ENCODE measurements around the gene ZBTB16. TPM values are rescaled to one million over a fixed set of nuclear protein-coding genes. Genes with fewer than 3 reads are reported as not detected.

ZBTB16 gene
- total and polyA plus RNA-seq, 3 donors from 2014 or later = 11.4 to 88.5 (median 51.5) TPM

DNA sequence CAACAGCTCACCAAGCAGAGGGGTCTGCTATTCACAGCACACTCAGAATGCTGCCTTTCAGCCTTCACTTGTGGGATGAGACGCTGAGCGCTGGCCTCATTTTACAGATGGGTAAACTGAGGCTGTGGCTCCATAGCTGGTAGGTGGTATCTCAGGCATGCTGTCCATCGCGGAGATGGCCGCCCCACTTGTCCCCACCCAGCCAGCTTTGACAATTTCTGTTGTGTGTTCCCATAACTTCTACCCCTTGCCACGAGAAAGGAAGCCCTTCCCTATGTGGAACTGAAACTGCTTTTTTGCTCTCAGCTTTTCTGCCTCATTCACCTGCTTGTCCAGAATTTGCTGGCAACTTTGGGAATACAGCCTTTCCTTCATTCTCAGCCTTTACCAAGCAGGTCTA lies 200.6 kb downstream of the ZBTB16 start:
- intact Hi-C loops (cut with DNase I; ENCODE audit: low total_unique reads) = loop anchor here (5.0 to 10.0 kb wide), 2 partner anchors 263 to 365 kb away; no protein-coding TSS in a partner anchor
- no peak overlapping the region for H3K4me3 ChIP-seq
- no peaks in the 10 kb centered on the region for H3K36me3 ChIP-seq (ENCODE audit: low read depth, missing control alignments)
- no peaks in the 10 kb centered on the region for H3K9me3 ChIP-seq
- peaks cover 36% of the 10 kb centered on the region for H3K4me1 ChIP-seq
- WGBS, 2 donors = 84 to 94% methylated on average over 6 of the region's 6 CpGs
- H3K27me3 ChIP-seq = no peaks in the 10 kb centered on the region
- H3K27ac ChIP-seq = peak overlapping the region; percentile 75 to 77
- DNase-seq = no peak
- TF ChIP-seq, protein P1, sequence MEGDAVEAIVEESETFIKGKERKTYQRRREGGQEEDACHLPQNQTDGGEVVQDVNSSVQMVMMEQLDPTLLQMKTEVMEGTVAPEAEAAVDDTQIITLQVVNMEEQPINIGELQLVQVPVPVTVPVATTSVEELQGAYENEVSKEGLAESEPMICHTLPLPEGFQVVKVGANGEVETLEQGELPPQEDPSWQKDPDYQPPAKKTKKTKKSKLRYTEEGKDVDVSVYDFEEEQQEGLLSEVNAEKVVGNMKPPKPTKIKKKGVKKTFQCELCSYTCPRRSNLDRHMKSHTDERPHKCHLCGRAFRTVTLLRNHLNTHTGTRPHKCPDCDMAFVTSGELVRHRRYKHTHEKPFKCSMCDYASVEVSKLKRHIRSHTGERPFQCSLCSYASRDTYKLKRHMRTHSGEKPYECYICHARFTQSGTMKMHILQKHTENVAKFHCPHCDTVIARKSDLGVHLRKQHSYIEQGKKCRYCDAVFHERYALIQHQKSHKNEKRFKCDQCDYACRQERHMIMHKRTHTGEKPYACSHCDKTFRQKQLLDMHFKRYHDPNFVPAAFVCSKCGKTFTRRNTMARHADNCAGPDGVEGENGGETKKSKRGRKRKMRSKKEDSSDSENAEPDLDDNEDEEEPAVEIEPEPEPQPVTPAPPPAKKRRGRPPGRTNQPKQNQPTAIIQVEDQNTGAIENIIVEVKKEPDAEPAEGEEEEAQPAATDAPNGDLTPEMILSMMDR (IDR thresholded peaks at IDR 0.05) = no peak
- TF ChIP-seq POLR2A (IDR thresholded peaks at IDR 0.05) = no peak

DNA sequence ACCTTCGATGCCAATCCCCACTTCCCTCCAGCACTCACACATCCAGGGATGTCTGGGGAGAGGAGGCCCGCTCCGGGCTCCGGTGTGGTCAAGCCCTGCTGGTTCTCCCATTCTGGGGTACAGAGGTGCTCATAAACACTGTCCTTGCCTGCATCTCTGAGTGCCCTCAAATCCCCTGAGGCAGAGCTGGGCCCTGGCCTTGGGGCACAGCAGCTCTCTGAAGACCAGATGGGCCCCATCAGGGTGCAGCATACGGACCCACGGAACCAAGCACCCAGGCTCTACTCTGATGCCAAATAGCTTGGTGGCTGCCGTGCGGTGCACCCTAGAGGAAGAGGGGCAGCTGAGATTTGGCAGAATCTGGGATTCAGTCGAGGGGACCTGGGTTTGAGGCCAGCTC lies 201.0 kb downstream of the ZBTB16 start:
- no peaks in the 10 kb centered on the region for H3K27me3 ChIP-seq
- intact Hi-C loops (cut with DNase I; ENCODE audit: low total_unique reads) = loop anchor here (5.0 to 10.0 kb wide), 2 partner anchors 263 to 366 kb away; no protein-coding TSS in a partner anchor
- H3K4me1 ChIP-seq = peaks cover 36% of the 10 kb centered on the region
- no peaks in the 10 kb centered on the region for H3K9me3 ChIP-seq
- peak overlapping the region in 1 of 2 donors; percentile 75 for H3K27ac ChIP-seq
- H3K4me3 ChIP-seq = no peak overlapping the region
- no peak for TF ChIP-seq POLR2A (IDR thresholded peaks at IDR 0.05)
- TF ChIP-seq, protein P1 (IDR thresholded peaks at IDR 0.05) = no peak
- no peaks in the 10 kb centered on the region for H3K36me3 ChIP-seq (ENCODE audit: low read depth, missing control alignments)
- 67 to 90% methylated on average over 4 to 9 of the region's 9 CpGs for WGBS, 2 donors
- no peak for DNase-seq

DNA sequence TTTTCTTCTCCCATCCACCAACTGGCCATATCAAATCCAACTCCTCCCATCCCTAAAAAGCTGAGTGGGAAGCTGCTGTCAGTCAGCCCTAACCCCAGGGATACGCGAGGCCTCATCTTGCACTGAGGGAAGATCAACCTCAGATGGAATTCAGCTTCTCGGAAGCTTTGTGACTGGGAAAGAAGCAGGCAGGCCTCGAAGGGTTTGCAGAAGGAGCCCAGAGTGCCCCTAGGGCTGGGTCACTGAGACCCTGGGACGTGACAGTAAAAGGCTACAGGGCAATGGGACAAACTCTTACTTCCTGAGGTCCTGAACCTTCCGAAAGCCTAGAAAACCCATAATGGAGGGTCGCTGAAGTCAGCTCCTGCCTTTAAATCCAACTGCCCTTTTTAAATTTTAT lies 202.3 kb downstream of the ZBTB16 start:
- no peak for TF ChIP-seq POLR2A (IDR thresholded peaks at IDR 0.05)
- TF ChIP-seq, protein P1 (IDR thresholded peaks at IDR 0.05) = no peak
- Histone ChIP-seq H3K4me3 (no peak overlapping the region), H3K27me3 (no peaks in the 10 kb centered on the region), H3K27ac (no peak overlapping the region), H3K9me3 (no peaks in the 10 kb centered on the region), H3K36me3 (ENCODE audit: low read depth, missing control alignments) (no peaks in the 10 kb centered on the region), H3K4me1 (peaks cover 28% of the 10 kb centered on the region)
- DNase-seq = no peak
- WGBS, 2 donors = 46 to 69% methylated on average over 7 of the region's 7 CpGs
- intact Hi-C loops (cut with DNase I; ENCODE audit: low total_unique reads) = loop anchor here (5.0 to 10.0 kb wide), 2 partner anchors 264 to 367 kb away; no protein-coding TSS in a partner anchor

DNA sequence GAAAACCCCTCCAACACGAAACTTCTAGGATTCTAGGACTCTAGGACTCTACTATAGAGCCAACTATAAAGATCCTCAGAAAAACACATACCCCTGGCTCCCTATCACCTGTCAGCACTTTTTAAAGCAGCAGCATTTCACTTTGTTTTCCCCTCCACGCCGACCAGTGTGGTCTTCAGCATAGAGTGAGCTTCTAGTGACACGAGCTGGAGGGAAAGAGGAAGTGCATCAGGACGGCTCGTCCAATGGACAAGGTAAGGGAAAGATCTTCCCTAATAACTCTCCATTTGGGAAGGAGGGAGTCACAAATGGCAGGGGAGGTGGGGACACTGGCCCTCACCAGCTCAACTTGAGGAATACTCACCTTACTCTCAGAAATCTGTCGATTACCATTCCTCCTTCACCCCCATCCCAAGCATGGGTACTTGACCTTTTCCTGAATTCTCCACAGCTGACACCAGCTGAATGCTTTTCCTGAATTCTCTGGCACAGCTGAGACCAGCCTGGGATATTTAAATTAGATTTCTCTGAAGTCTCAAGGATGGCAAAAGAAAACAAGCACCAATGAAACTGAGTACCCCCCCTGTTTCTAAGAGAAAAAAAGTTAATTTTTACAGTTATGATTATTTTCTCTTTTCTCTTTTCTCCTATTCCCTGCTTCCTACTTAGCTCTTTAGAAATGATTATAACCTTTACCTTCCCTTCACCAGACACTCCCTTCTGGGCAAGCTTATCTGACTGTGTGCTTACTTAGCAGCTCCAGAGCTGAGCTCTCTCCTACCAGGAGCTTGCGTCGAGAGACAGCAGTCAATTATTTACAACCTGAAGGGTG lies 203.4 kb downstream of the ZBTB16 start:
- WGBS, 2 donors = 39 to 40% methylated on average over 9 of the region's 9 CpGs
- Histone ChIP-seq H3K4me1 (peaks cover 17% of the 10 kb centered on the region), H3K4me3 (no peak overlapping the region), H3K36me3 (ENCODE audit: low read depth, missing control alignments) (no peaks in the 10 kb centered on the region), H3K27me3 (no peaks in the 10 kb centered on the region), H3K27ac (no peak overlapping the region), H3K9me3 (no peaks in the 10 kb centered on the region)
- peak; percentile 57 for DNase-seq
- intact Hi-C loops (cut with DNase I; ENCODE audit: low total_unique reads) = loop anchor here (5.0 to 10.0 kb wide), 2 partner anchors 266 to 368 kb away; no protein-coding TSS in a partner anchor
- TF ChIP-seq, protein P1 (IDR thresholded peaks at IDR 0.05) = peak; percentile 36 to 62 (median 55)
- TF ChIP-seq POLR2A (IDR thresholded peaks at IDR 0.05) = no peak

Data from testis (tissue), 3 donors.